SJCRH30 (cell line): ENCODE measurements around the gene FAHD2A. TPM values are rescaled to one million over a fixed set of nuclear protein-coding genes. Genes with fewer than 3 reads are reported as not detected.

Source experiments
- DNase-seq, 2 experiments: peaks; one replicate each; pipeline ENCODE4 v3.0.0-alpha.2; 2015 to 2020
- H3K27ac ChIP-seq: fragments of 250-450 bp; sonication (Bioruptor Pico); 2 replicates; pipeline ENCODE4 v1.5.1; 2020; ENCODE audit warnings: mild to moderate bottlenecking, moderate library complexity
- H3K27me3 ChIP-seq: fragments of 250-450 bp; sonication (Bioruptor Pico); 2 replicates; pipeline ENCODE4 v1.5.1; 2020; ENCODE audit warnings: mild to moderate bottlenecking, moderate library complexity
- H3K36me3 ChIP-seq: fragments of 250-450 bp; sonication (Bioruptor Pico); 2 replicates; pipeline ENCODE4 v1.5.1; 2020; ENCODE audit warnings: mild to moderate bottlenecking, moderate library complexity
- H3K4me1 ChIP-seq: fragments of 250-450 bp; sonication (Bioruptor Pico); 2 replicates; pipeline ENCODE4 v1.5.1; 2020; ENCODE audit warnings: mild to moderate bottlenecking, moderate library complexity
- H3K4me3 ChIP-seq: fragments of 250-450 bp; sonication (Bioruptor Pico); 2 replicates; pipeline ENCODE4 v1.5.1; 2020; ENCODE audit warnings: mild to moderate bottlenecking, moderate library complexity
- H3K9me3 ChIP-seq: fragments of 250-450 bp; sonication (Bioruptor Pico); replicated peaks from 2 replicates; pipeline ENCODE4 v1.5.1; 2020; ENCODE audit warnings: mild to moderate bottlenecking, moderate library complexity
- total RNA-seq: library from RNA; depleted of rRNA; stranded (reverse); fragments of >200 nt; shearing (Covaris generic); gene quantifications from 2 replicates; pipeline ENCODE4 v1.2.3, GENCODE V29; 2014

The FAHD2A gene
- total RNA-seq, 1 experiment from 2014 or later, result 19.6 TPM

- no peak overlapping the region for H3K27ac ChIP-seq
- H3K4me3 ChIP-seq, result no peak overlapping the region
- no peaks in the 10 kb centered on the region for H3K4me1 ChIP-seq
- H3K36me3 ChIP-seq, result no peaks in the 10 kb centered on the region
- DNase-seq, result no peak
- no peaks in the 10 kb centered on the region for H3K9me3 ChIP-seq
- H3K27me3 ChIP-seq, result peaks cover 4% of the 10 kb centered on the region; the same call in 1 of the 2 replicates
These were observed 20.3 kb upstream of the FAHD2A start for GRCh38 chr2:95382192-95382591.

GRCh38 chr2:95382686-95383634 is 19.5 kb upstream of the FAHD2A start:
- no peaks in the 10 kb centered on the region for H3K9me3 ChIP-seq
- peaks cover 4% of the 10 kb centered on the region; the same call in 1 of the 2 replicates for H3K27me3 ChIP-seq
- H3K27ac ChIP-seq, result no peak overlapping the region
- DNase-seq, result no peak
- H3K4me3 ChIP-seq, result no peak overlapping the region
- H3K4me1 ChIP-seq, result no peaks in the 10 kb centered on the region
- H3K36me3 ChIP-seq, result no peaks in the 10 kb centered on the region

DNA sequence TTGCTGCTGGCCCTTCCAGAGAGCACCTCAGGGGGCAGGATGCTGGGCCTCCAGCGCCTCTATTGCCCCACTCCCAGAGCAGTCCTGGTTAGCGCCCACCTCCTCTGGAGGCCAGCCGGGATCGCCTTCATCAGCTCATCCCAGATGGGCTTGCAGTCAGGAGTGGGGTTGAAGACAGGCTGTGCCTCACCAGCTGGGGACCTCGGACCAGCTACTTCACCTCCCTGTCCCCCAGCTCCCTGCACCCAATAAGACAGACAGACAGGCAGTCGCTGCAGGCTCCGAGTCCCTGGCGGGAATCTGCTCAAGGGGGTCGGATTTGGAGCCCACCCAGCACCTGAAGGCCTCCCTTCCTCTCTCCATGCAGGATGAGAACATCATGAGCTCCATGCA is 18.9 kb upstream of the FAHD2A start:
- H3K9me3 ChIP-seq, result no peaks in the 10 kb centered on the region
- no peak overlapping the region for H3K27ac ChIP-seq
- no peak for DNase-seq
- H3K27me3 ChIP-seq, result peaks cover 9% of the 10 kb centered on the region; the same call in 1 of the 2 replicates
- H3K4me3 ChIP-seq, result no peak overlapping the region
- H3K36me3 ChIP-seq, result no peaks in the 10 kb centered on the region
- no peaks in the 10 kb centered on the region for H3K4me1 ChIP-seq

DNA sequence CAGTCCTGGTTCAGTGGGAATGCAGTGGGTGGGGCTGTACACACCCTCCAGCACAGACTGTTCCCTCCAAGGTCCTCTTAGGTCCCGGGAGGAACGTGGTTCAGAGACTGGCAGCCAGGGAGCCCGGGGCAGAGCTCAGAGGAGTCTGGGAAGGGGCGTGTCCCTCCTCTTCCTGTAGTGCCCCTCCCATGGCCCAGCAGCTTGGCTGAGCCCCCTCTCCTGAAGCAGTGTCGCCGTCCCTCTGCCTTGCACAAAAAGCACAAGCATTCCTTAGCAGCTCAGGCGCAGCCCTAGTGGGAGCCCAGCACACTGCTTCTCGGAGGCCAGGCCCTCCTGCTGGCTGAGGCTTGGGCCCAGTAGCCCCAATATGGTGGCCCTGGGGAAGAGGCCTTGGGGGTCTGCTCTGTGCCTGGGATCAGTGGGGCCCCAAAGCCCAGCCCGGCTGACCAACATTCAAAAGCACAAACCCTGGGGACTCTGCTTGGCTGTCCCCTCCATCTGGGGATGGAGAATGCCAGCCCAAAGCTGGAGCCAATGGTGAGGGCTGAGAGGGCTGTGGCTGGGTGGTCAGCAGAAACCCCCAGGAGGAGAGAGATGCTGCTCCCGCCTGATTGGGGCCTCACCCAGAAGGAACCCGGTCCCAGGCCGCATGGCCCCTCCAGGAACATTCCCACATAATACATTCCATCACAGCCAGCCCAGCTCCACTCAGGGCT is 17.5 kb upstream of the FAHD2A start:
- DNase-seq, result no peak
- no peak overlapping the region for H3K4me3 ChIP-seq
- H3K9me3 ChIP-seq, result no peaks in the 10 kb centered on the region

GRCh38 chr2:95385570-95385984 is 16.9 kb upstream of the FAHD2A start:
- no peaks in the 10 kb centered on the region for H3K4me1 ChIP-seq
- no peak overlapping the region for H3K27ac ChIP-seq
- no peak for DNase-seq
- H3K9me3 ChIP-seq, result no peaks in the 10 kb centered on the region
- H3K27me3 ChIP-seq, result peaks cover 5% of the 10 kb centered on the region; the same call in 1 of the 2 replicates
- no peak overlapping the region for H3K4me3 ChIP-seq
- H3K36me3 ChIP-seq, result no peaks in the 10 kb centered on the region

More for the DNA sequence above, 17.5 kb upstream of the FAHD2A start:
- Histone ChIP-seq H3K4me1 (no peaks in the 10 kb centered on the region), H3K27ac (no peak overlapping the region), H3K36me3 (no peaks in the 10 kb centered on the region), H3K27me3 (peaks cover 9% of the 10 kb centered on the region; the same call in 1 of the 2 replicates)

- Histone ChIP-seq H3K27me3 (0 out of 2 replicates have a peak, but pooled peaks cover 4% of the 10 kb centered on the region), H3K9me3 (no peaks in the 10 kb centered on the region), H3K4me3 (no peak overlapping the region), H3K4me1 (no peaks in the 10 kb centered on the region), H3K36me3 (no peaks in the 10 kb centered on the region), H3K27ac (no peak overlapping the region)
- no peak for DNase-seq
These were observed 16.5 kb upstream of the FAHD2A start for GRCh38 chr2:95386031-95386430.

DNA sequence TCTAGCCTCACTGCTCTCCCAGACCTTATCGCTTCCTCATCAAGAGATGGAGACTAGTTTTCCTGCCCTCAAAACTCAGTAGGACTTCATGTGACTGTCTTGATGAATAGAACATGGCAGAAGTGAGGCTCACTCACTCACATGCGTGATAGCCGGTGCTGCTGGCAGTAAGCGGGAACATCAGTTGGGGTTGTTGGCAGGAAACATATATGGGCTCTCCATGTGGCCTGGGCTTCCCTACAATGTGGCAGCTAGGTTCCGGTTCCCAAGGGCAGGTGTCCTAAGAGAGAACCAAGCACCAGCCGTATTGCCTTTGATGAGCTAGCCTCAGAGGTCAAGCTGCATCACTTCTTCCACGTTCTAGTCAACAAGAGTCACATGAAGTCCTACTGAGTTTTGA is 15.2 kb upstream of the FAHD2A start:
- H3K4me3 ChIP-seq, result no peak overlapping the region
- H3K27me3 ChIP-seq, result 0 out of 2 replicates have a peak, but pooled peaks cover 4% of the 10 kb centered on the region
- no peaks in the 10 kb centered on the region for H3K4me1 ChIP-seq
- H3K9me3 ChIP-seq, result no peaks in the 10 kb centered on the region
- no peaks in the 10 kb centered on the region for H3K36me3 ChIP-seq
- no peak overlapping the region for H3K27ac ChIP-seq
- no peak for DNase-seq

- H3K4me3 ChIP-seq, result no peak overlapping the region
- DNase-seq, result no peak
These were observed 14.3 kb upstream of the FAHD2A start for GRCh38 chr2:95388091-95388692.

GRCh38 chr2:95388856-95389244 is 13.7 kb upstream of the FAHD2A start:
- Histone ChIP-seq H3K4me3 (no peak overlapping the region), H3K4me1 (no peaks in the 10 kb centered on the region)

More at GRCh38 chr2:95388091-95388692, 14.3 kb upstream of the FAHD2A start:
- 0 out of 2 replicates have a peak, but pooled peaks cover 4% of the 10 kb centered on the region for H3K27me3 ChIP-seq
- no peaks in the 10 kb centered on the region for H3K4me1 ChIP-seq
- no peak overlapping the region for H3K27ac ChIP-seq
- H3K9me3 ChIP-seq, result no peaks in the 10 kb centered on the region
- H3K36me3 ChIP-seq, result no peaks in the 10 kb centered on the region

DNA sequence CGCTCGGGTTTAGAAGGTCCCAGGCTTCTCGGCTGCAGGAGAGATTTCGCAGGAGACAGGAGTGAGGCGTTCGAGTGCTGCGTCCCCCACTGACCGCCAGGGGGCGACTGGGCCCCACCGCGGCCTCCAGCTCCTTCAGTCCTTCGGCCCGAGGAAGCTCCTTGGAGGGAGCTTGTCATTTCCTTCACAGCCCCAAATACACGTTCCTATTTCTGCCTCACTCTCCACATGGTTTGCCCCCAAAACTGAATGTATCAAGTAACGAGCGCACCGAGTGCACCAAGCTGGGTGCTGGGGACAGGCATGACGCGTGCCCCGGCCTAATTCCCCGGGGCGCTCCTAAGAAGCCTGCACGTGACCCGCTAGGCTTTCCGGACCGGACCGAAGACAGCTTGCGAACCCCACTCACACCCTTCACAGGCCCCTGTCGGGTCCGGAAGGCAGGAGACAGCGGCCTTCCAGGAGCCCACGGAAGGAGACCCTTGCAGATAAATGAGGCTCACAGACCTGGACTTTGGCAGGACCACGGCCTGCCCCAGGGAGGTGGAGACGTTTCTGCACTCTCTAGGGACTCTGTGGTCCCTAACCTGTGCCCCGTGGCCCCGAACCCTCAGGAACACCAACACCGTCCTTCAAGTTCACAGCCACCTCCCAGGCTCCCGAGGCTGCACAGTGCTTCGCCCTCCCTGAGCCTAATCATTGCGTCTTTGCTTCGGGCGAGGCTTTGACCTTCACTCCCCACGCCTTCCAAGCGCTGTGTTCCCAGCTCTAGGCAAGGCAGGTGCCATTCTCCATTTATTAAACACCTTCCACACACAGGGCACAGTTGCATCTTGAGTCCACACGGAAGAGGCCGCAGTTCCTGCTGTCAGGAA is 13.0 kb upstream of the FAHD2A start:
- Histone ChIP-seq H3K9me3 (no peaks in the 10 kb centered on the region), H3K4me1 (no peaks in the 10 kb centered on the region), H3K4me3 (no peak overlapping the region), H3K36me3 (no peaks in the 10 kb centered on the region), H3K27me3 (0 out of 2 replicates have a peak, but pooled peaks cover 4% of the 10 kb centered on the region), H3K27ac (no peak overlapping the region)
- DNase-seq, result peak; percentile 38 to 69

More at GRCh38 chr2:95388856-95389244, 13.7 kb upstream of the FAHD2A start:
- 0 out of 2 replicates have a peak, but pooled peaks cover 4% of the 10 kb centered on the region for H3K27me3 ChIP-seq
- H3K9me3 ChIP-seq, result no peaks in the 10 kb centered on the region
- H3K27ac ChIP-seq, result no peak overlapping the region
- no peak for DNase-seq
- H3K36me3 ChIP-seq, result no peaks in the 10 kb centered on the region

DNA sequence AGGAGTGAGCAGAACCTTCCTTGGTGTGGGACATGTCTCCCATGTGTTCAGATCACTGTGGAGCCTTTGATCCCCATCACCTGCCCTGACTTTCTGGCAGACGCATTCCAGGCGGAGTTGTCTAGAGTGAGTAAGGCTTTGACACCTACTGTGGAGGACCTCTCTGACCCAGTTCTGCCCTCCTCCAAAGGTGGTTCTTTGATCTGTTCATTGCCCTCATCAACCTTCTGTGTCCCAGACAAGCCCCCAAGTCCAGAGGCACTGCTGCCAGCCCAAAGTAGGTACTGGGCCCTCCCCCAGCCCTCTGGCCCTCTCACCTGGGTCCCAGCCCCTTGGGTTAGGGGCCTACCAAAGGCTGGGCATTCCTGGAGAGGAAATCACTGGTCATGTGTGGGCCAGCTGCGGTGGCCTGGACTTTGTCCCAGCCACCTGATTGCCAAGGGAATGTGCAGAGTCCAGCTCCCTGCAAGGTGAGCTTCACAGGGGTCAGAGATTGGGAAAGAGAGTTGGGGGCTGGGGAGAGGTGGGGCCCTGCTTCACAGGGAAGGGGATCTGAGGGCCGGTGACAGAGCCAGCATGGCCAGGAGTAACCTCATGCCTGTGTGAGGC is 12.1 kb upstream of the FAHD2A start:
- Histone ChIP-seq H3K27me3 (0 out of 2 replicates have a peak, but pooled peaks cover 4% of the 10 kb centered on the region), H3K9me3 (no peaks in the 10 kb centered on the region), H3K36me3 (no peaks in the 10 kb centered on the region), H3K4me3 (no peak overlapping the region), H3K4me1 (no peaks in the 10 kb centered on the region), H3K27ac (no peak overlapping the region)
- DNase-seq, result no peak

DNA sequence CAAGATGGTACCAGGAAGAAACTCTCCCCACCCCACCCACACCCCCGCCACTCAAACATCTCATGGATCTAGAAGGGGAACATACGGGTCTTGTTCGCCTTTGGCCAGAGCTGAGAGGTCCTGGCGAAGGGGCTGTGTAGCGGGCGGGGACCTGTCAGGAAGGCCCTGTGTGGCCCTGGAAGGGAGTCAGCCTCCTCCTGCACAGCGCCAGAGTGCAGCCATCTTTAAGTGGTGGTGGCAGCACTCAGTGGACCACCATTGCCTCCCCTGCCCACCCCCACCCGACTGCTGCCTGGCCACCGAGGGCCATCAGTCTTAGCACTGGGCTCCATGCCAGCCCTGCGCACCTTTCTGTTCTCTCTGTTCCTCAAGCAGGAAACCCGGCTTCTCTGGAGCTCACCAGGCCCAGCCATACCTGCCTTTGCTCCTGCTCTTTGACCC is 11.6 kb upstream of the FAHD2A start:
- Histone ChIP-seq H3K27me3 (0 out of 2 replicates have a peak, but pooled peaks cover 4% of the 10 kb centered on the region), H3K36me3 (no peaks in the 10 kb centered on the region), H3K4me3 (no peak overlapping the region), H3K4me1 (no peaks in the 10 kb centered on the region), H3K9me3 (no peaks in the 10 kb centered on the region), H3K27ac (no peak overlapping the region)
- no peak for DNase-seq

DNA sequence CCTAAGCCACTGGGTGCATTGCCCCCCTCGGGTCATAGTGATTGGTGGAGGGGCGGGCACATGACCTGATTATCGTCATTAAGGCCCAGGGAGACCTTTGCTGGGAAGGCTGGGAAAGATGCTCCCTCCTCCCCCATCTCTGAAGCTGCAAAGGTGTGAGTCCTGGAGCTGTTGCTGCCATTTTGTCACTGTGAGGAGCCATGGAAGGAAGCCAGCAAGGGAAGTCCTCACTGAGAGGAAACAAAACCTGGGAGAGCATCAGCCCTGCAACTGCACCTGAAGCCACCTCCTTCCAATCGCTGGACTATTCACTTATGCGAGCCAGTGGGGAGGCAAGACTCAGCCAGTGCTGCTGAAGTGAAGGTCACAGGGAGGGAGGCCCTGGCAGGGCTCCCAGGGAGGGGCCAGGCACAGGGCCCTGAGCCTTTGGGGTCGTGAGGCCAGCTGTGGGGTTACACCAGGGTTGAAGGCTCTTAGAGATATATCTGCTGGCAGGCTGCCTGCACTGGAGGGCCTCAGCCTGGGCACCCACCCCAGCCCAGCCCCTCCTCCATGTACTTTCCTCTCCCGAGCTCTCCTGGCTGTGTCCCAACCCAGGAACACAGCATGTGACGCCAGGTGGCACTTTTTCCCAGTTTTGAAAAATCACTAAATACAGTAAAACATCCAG is 10.7 kb upstream of the FAHD2A start:
- DNase-seq, result no peak
- no peaks in the 10 kb centered on the region for H3K36me3 ChIP-seq

More for the DNA sequence above, 10.7 kb upstream of the FAHD2A start:
- Histone ChIP-seq H3K4me3 (no peak overlapping the region), H3K27ac (no peak overlapping the region), H3K9me3 (no peaks in the 10 kb centered on the region), H3K27me3 (0 out of 2 replicates have a peak, but pooled peaks cover 4% of the 10 kb centered on the region), H3K4me1 (no peaks in the 10 kb centered on the region)
